Germinal center (tissue), 1 donor: ENCODE data around the gene IGSF9.
"Not testable (repeated sequence)": the region's sequence is repeated elsewhere in the genome, so short reads cannot be mapped to it uniquely, and the experiment has no call there.

ENCODE experiments used
- DNase-seq: peaks from one replicate; pipeline ENCODE4 v3.0.0; 2012; ENCODE audit warnings: mixed read lengths, low spot score

The IGSF9 gene

DNA sequence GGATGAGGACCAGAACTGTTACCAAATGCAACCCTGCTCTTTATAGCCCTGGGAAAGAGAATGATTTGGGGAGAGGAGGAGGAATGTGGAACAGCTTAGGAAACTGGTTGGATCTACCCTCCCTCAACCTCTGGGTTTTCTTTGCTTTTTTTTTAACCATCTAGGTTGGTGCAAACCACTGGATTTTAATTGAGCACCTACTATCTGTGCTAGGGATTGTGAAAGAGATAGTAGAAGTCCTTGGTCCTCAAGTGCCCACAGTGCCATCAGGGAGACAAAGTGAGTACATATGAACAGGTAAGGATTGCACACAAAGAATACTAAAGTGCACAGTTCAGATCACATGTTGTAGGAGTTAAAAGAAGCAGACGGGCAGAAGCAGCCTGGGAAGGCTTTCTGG is 24.8 kb downstream of the IGSF9 start:
- DNase-seq: no peak

DNA sequence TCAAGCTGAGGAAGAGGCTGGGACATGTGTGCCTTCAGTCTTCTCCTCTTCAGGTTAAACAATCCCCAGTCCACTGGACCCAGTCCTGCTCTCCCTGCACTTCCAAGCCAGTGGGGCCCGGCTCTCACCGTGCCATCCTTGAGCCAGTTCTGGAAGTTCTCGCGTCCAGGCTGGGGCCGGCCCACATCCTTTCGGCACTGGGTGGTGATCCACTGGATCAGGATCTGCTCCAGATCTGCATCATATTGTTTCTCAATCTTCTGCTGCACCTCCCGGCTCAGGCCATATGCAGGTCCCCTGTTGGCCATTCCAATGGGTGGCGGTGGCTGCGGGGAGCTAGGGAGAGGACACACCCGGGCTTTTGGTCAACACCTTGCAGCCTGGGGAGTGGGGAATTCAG is 25.2 kb downstream of the IGSF9 start:
- DNase-seq: no peak

DNA sequence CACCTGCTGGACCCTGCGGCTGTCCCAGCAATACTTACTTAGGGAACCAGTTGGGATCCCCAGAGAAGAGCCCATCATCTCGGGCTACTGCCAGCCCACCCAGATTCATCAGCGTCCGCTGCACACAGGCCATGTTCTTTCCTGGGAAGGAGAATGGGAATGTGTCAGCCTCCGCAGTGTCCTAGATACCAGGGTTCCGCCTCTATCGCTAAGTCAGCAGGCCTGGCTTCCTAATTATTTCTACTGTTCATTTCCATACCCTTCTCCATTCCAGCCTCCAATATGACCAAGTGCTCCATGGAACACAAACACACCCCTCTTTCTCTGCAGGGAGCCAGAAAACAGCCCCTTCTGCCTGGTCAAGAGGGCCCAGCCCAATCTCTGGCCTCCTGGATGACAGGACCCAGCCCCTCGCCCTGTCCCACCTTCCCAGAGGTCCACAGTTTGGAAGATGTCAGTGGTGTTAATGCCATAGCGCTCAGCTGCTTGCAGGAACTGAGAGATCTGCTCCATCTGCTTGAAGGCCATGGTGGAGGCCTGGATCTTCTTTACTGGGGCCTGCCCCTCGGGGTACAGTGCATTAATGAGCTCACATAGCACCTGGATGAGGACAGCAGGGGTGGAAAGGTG is 26.1 kb downstream of the IGSF9 start:
- DNase-seq: no peak

DNA sequence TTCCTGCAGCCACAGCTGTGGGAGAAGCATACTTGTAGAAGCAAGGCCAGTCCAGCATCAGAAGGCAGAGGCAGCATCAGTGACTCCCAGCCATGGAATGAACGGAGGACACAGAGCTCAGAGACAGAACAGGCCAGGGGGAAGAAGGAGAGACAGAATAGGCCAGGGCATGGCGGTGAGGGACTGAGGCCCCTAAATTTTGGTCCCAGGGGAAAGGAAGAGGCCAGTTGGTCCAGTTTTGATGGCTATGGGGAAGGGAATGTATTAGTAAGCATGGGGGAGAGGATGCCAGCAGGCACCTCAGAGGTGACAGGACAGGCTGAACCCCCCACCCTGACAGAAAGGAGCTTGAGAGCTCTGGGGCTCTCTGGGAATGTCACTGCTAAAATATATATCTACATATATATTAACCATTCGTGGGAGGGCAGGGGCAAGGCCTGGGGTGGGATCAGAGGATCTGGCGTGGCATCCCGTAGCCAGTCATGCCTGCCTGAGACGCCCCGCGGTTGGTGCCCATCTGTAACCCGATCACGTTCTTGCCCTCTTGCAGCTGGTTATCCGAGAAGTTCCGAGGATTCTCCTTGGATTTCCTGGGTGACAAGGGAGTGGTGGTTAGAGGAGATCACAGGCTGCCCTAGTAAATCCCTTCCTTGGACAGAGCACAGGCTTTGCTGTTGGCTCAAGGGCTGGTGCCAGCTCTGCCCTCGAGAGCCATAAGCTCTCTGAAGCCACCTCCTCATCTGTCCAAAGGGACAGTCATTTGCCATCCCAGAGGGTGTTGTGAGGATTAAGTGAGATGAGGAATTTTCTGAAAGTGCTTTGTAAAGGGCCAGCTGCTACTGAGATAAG is 26.8 kb downstream of the IGSF9 start:
- no peak for DNase-seq

DNA sequence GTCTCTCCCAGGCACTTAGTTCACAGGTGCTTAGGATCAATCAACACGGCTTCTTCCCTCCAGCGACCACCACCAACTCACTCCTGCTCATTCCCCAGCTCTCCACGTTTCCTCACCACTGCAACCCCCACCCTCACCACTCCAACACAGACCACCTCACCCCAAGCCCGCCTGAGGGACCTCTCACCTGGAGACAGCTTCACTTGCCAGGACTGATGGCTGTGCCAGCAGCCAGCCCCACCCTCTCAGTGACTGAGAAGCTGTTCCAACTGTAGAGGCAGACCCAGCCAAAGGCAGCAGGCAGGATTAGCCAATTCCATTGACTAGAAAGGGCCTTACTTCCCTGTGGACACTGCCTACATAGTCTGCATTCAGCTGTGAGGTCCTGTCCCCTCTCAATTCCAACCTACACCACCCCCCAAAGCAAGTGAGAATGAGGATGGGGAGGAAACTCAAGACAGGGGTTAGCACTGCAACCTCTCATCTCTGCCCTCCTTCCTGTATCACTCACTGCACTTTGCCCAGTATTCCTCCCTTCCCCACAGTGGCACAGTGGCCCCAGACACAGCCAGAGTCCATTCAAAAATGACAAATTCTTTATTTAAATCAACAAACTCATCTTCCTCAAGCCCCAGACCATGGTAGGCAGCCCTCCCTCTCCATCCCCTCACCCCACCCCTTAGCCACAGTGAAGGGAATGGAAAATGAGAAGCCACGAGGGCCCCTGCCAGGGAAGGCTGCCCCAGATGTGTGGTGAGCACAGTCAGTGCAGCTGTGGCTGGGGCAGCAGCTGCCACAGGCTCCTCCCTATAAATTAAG is 27.7 kb downstream of the IGSF9 start:
- DNase-seq: no peak

DNA sequence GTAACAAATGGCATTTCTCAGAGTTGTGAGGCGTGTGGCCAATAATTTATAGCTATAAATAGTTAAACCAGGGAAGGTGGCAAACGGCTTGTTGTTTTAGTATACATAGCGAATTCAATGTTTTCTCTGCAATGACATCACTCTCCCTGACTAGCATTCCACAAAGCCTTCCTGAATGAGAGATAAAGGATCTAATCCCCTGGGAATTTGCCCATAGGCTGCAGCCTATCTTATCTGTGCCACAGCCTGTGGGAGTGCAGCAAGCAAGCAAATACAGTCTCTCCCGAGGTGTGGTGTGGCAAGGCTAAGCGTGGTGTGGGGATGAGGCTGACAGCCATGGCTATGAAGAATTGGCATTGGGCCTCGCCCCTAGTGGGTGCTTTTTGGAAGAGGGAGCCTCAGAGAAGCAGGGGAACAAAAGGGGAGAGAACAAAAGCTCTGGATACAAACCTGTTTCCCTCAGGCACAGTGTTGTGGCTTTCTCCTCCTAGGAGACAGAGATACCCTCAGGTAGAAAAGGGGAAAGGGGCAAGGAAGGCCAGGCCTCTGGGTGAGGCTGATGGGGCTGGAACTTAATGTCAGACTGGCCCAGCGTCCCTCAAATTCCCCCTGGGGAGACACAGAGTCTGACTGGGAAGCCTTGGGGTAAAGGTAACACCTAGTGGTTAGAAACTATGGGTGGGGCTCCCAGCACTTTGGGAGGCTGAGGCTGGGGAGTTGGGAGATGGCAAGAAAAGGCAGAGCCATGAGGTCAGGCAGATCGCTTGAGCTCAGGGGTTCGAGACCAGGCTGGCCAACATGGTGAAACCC is 29.0 kb downstream of the IGSF9 start:
- no peak for DNase-seq

DNA sequence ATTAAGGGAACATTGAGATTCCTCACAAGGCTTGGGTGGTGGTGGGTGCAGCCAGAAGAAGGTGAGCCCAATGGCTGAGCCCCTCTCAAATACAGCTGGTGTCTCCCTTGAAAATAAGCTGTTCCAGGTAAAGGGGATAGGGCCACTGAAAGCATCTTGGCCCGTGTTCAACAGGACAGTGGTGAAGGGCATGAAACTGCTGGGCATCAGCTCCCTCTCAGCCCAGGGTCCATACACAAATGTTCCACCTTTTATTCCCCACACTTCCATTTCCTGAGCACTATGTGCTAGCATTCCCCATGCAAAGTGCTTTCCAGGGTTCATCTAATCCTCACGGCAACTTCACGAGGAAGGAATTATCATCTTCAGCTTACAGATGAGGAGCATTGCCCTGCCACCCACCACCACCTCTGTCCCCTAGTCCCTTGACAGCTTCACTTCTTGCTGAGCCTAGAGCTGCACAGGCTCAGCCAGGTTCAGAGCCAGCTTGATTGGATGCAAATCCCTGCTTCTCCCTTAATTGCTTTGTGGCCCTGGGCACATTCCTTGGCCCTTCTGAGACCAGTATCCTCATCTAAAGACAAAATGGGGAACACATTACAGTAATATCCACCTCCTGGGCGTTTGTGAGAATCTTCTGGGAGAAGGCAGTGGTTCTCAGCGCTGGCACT is 29.7 kb downstream of the IGSF9 start:
- no peak for DNase-seq

DNA sequence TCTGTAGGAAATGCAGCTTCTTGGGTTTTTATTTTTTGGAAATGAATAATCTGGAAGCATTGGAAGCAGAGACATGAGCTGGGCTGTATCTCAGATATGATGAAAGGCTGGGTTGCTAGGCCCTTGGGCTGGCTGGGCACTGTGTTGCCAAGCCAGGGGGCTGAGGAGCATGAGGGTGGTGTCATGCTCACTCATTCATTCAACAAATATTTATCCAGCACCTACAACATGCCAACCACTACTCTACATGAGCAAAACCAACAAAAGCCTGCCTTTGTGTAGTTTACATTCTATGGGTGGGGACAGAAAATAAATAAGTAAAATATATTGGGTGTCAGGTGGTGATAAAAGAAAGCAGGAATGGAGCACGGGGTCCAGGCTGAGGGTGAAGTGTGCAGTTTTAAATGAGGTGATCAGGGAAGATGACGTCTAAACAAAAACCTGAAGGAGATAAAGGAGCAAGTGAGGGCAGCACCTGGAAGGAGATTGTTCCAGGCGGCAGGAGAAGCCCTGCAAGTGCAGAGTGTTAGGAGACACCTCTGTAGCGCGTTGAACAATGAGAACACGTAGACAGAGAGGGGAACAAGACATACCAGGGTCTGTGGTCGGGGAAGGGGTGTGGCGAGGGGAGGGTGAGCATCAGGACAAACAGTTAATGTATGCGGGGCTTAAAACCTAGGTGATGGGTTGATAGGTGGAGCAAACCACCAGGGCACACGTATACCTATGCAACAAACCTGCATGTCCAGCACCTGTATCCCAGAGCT is 31.0 kb downstream of the IGSF9 start:
- DNase-seq: no peak

DNA sequence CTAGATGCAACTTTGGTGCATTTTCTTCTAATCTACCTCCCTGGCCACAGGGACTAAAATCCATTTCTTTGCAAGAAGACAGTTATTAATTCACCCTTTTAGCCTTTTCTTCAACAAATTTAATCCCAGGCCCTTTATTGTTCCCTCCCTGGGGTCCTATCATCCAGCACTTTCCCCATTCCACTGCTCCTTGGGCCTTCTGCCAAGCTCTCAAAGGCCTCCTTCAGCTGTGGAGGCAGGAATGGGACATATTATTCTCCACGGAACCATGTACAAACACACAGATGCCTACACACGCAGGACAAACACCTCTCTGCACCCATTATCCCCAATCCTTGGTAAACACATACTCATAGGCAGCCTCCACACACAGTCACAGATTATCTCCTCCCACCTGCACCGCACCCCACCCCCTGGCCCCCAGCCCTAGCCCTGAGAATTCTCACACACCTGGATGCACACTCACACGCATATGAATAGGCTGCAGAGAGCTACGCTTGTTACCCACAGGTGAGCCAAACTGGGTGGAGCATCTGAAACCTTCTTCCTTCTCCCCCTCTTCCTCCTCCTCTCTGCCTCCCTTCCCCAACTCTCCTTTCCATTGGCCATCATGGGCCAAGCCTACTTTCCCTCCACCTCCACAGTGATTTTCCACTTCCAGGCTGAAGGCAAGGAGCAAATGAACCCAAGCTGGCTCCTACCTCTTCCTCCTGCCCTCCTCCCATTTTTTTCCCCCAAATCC is 31.8 kb downstream of the IGSF9 start:
- DNase-seq: no peak

DNA sequence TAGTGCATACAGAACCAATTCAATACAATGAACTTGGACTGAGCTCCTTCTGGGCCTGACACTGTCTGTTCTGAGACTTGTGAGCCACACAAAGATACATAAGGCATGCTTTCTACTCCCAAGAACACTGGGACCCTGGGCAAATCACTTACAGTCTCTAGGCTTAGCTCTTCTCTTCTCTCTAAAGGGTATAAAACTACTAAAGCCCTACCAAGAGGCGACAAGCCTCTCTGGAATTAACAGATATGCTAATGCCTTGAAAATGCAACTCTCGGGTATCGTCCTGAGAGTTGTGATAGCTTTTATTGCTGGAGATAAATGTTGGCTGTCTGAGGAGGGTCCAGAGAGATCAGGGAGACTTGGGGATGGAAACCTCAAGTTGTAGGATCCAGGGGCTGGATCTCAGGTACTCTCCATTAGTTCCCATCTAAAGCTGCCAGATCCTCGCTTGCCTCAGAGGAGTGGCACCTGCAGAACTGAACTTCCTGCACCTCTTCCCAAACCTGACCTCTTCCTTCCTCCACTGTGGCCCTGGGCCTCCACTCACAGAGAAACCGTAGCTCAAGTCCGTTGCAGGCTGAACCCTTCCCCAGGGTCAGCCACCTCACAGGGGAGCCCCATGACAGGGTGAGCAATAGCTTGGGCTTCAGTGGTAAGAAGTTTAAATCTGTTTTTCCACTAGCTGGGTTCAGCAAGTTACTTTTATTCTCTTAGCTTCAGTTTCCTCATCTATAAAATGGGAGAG is 33.9 kb downstream of the IGSF9 start:
- DNase-seq: no peak

DNA sequence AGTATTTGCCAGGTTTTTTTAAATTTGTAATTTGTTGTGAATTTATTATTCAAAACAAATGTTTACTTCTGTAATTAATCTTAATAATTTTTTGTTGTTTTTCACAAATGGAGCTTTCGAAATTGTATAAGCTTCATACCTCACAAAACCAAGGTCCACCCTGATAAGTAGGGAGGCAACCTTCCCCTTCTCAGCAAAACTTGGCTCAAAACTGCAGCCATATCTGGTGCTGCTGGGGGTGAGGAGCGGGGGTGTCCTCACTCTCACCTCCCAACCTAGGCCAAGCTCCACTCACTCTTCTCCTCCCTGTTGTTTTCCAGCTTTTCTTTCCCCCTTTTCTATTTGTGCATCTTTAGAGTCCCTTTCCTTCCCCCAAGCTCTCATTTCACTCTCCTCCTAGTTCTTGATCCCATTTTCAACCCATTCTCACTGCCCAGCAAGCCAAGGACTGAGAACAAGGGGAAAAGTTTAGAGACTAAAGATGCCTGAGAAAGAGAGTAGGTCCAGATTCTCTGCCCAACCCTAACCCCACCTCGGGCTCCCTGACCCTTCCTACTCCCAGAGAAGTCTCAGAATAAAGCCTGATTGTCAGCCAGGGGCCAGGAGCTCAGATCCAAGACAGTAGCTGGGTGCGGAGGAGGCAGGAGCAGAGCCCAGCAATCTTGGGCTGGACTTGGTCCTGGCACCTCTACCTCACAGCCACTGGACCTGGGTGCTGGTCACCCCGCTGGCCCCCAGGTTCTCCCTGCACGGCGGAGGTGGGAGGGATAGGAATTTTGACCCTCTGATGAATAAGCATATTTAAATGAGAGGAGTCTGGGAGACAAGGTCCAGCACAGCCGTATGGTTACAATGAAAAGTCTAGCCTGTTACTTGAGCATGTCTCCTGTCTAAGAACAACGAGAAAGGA is 37.1 kb downstream of the IGSF9 start:
- DNase-seq: no peak

DNA sequence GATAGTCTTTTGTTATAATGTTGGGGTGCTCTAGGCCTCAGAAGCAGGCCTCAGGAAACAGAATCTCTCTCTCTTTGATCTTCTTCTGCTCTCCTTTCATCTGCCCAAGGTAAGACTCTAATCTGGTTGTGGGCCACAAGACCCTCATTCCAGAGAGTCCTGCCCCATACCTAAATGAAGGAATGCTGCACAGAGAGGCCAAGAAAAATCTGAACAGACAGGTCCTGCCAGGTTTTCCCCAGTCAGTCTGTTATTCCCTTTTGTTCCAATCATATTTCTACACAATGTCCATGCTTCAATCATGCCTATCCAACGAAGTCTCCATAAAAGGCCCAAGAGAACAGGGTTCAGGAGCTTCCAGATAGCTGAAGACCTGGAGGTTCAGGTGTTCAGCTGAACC is 38.5 kb downstream of the IGSF9 start:
- DNase-seq: no peak

DNA sequence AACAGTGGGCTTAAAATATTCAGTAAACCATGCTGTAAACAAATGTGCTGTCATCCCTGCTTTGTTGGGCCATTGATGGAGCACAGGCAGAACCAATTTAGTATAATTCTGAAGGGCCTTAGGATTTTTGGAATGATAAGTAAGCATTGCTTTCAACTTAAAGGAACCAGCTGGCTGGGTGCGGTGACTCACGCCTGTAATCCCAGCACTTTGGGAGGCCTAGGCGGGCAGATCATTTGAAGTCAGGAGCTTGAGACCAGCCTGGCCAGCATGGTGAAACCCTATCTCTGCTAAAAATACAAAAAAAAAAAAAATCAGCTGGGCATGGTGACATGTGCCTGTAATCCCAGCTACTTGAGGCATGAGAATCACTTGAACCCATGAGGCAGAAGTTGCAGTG is 41.4 kb downstream of the IGSF9 start:
- not testable (repeated sequence) for DNase-seq

DNA sequence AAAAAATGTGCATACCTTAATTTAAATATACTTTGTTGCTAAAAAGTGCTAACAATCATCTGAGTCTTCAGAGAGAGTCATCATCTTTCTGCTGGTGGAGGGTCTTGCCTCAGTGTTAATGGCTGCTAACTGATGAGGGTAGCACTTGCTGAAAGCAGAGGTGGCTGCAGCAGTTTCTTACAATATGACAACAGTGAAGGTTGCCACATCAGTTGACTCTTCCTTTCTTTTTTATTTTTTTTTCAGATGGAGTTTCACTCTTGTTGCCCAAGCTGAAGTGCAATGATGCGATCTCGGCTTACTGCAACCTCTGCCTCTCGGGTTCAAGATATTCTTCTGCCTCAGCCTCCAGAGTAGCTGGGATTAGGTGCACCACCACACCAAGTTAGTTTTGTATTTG is 42.9 kb downstream of the IGSF9 start:
- no peak for DNase-seq

DNA sequence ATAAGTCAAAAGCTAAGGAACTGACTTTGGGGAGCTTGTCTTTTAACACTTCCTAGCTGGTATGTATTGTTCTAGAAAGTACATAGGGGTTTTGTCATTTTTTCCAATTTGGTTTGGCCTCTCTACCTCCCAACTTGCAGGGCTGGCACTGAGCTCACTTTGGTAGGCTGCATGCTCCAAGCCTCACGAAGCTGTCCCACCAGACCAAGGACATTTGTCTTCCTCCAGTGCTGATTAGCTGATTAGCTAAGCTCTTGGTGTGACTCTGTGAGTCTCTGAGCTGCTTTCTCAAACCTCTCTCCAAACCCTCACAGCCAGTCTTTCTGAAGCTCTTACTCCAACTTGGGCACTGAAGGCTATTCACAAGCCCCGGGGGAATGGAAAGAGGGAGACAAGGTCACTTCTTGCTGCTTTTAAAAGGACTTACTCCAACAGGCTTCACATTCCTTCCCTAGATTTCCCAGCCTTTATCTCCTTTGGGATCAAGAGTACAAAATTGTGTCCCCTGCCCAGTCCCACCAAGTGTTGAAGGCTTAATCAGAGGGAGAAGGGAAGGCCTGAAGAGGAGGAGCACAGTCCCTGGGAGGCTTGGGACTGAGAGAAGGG is 44.6 kb downstream of the IGSF9 start:
- no peak for DNase-seq

DNA sequence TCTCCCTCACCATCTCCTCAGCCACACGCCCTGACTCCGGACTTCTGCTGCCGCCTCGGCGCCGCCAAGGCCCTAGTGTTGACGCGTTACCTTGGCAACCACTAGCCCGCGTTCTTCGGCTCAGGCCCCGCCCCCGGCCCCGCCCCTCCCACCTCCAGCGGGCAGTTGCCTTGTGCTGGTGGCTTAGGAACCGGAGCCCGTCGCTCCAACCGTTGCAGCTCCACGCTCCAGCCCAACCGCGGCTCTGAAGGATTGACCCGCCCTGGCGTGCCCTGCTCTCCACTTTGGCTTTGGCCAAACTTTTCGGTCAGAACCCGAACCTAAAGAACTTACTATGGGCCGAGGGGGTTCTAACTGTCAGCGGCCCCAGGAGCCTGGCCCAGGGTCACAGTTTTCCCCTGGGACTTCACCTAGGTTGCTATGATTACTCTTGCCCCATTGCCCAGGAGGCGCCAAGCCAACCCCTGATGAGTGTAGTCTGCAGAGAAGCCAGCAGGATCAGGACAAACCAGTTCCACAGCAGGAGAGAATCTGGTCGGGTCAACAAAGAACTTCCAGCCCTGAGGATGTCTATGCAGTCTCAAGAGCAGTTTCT is 45.2 kb downstream of the IGSF9 start, which contains the start of gene CFAP45:
TSS of gene CFAP45 (minus strand) at position 80 of the 595 bp plus-strand sequence. CDS start at position 13, 67 bp downstream.
- peak; percentile 73 for DNase-seq

DNA sequence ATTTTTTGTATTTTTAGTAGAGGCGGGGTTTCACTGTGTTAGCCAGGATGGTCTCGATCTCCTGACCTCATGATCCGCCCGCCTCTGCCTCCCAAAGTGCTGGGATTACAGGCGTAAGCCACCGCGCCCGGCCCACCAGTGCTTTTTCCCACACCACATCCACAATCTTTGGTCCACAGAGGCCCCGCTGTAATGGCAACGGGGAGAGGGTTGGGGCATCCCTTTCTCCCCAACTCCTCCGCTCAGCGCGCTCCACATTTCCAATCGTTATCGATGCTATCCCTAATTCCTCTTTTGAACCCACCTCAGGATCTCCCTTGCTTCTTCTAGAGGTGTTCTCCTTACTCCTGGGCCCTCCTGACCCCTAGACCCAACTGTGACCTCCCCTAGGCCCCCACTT is 45.8 kb downstream of the IGSF9 start:
- not testable (repeated sequence) for DNase-seq
